H1 (cell line): Measurements from ENCODE around the gene DVL3. TPM values are rescaled to one million over a fixed set of nuclear protein-coding genes. Genes with fewer than 3 reads are reported as not detected.

Experiments used
- CTCF ChIA-PET: fragments of 300-600 bp; sonication (Branson Sonifier 250); formaldehyde crosslinking; loops from one replicate; lab custom pipeline; 2021; ENCODE audit not compliant: partially characterized antibody; lab: Charles Lee
- POLR2A ChIA-PET: fragments of 300-600 bp; sonication (Branson Sonifier 250); formaldehyde crosslinking; loops from one replicate; lab custom pipeline; 2021; ENCODE audit warnings: inconsistent platforms; ENCODE audit not compliant: partially characterized antibody; lab: Charles Lee
- DNase-seq, 2 experiments: peaks; one replicate each; pipeline versions ENCODE4 v3.0.0 to v3.0.0-alpha.2; 2010 to 2022; ENCODE audit warnings: low spot score in 2 of 2, low read depth in 1 of 2, mixed read lengths in 1 of 2
- FAIRE-seq: peaks from 2 replicates; lab custom pipeline; 2011; peaks lifted over from hg19 to GRCh38; lab: Jason Lieb, UNC
- H2AFZ ChIP-seq: 2 replicates; pipeline ENCODE4 v1.8.1; 2012; ENCODE audit warnings: low read length, inconsistent platforms
- H2AK5ac ChIP-seq: 2 replicates; pipeline ENCODE4 v1.6.1; 2013; ENCODE audit warnings: low read depth, low read length
- H2BK120ac ChIP-seq: replicated peaks from 2 replicates; pipeline ENCODE3; 2013; ENCODE audit warnings: low read depth, low read length, inconsistent platforms
- H2BK12ac ChIP-seq: 2 replicates; pipeline ENCODE4 v1.6.1; 2013; ENCODE audit warnings: low read depth, low read length
- H2BK15ac ChIP-seq: 2 replicates; pipeline ENCODE4 v1.6.1; 2013; ENCODE audit warnings: low read length
- H2BK20ac ChIP-seq: 2 replicates; pipeline ENCODE4 v1.6.1; 2013; ENCODE audit warnings: low read length
- H2BK5ac ChIP-seq: 2 replicates; pipeline ENCODE4 v1.6.1; 2013; ENCODE audit warnings: low read depth, low read length
- H3K14ac ChIP-seq: 2 replicates; pipeline ENCODE4 v1.6.1; 2013; ENCODE audit warnings: inconsistent platforms; ENCODE audit not compliant: insufficient read length
- H3K18ac ChIP-seq: 2 replicates; pipeline ENCODE4 v1.6.1; 2013; ENCODE audit warnings: low read length; ENCODE audit errors: extremely low read depth
- H3K23ac ChIP-seq: 2 replicates; pipeline ENCODE4 v1.6.1; 2013; ENCODE audit warnings: inconsistent platforms; ENCODE audit not compliant: insufficient read length
- H3K23me2 ChIP-seq: 2 replicates; pipeline ENCODE4 v1.6.1; 2013; ENCODE audit warnings: low read depth, low read length
- H3K27ac ChIP-seq: 2 replicates; pipeline ENCODE4 v1.6.1; 2011; ENCODE audit warnings: low read depth, low read length, inconsistent platforms
- H3K27me3 ChIP-seq, 4 experiments: replicated peaks in 1 of 4; 1 replicate in 1 of 4; 2 replicates in 3 of 4; pipeline versions ENCODE4 v1.6.1 to v1.8.1; 2011 to 2013; ENCODE audit warnings: low read length in 3 of 4, mild to moderate bottlenecking in 3 of 4, inconsistent platforms in 2 of 4, mixed read lengths in 2 of 4, moderate library complexity in 1 of 4; ENCODE audit not compliant: control insufficient read depth in 3 of 4, insufficient read depth in 3 of 4; ENCODE audit errors: extremely low read depth in 1 of 4
- H3K36me3 ChIP-seq, 4 experiments: 2 replicates each; pipeline versions ENCODE4 v1.6.1 to v1.8.1; 2011 to 2013; ENCODE audit warnings: mild to moderate bottlenecking in 4 of 4, low read length in 3 of 4, moderate library complexity in 2 of 4, control low read depth in 1 of 4, inconsistent platforms in 1 of 4; ENCODE audit not compliant: insufficient read depth in 4 of 4, control insufficient read depth in 2 of 4
- H3K4ac ChIP-seq: replicated peaks from 2 replicates; pipeline ENCODE3; 2013; ENCODE audit warnings: low read length, low read depth, mixed read lengths, inconsistent platforms; ENCODE audit not compliant: insufficient read length
- H3K4me1 ChIP-seq, 4 experiments: replicated peaks in 1 of 4; 1 replicate in 1 of 4; 2 replicates in 3 of 4; pipeline versions ENCODE4 v1.6.1 to v1.8.1; 2011 to 2013; ENCODE audit warnings: low read length in 3 of 4, inconsistent platforms in 2 of 4, mixed read lengths in 1 of 4; ENCODE audit not compliant: insufficient read depth in 4 of 4, control insufficient read depth in 3 of 4
- H3K4me2 ChIP-seq, 2 experiments: 2 replicates each; pipeline versions ENCODE4 v1.6.1 to v1.8.1; 2011 to 2013; ENCODE audit warnings: low read depth in 2 of 2, low read length in 2 of 2, control low read depth in 1 of 2, inconsistent platforms in 1 of 2, mild to moderate bottlenecking in 1 of 2; ENCODE audit not compliant: insufficient read depth in 1 of 2
- H3K4me3 ChIP-seq, 4 experiments: fragments of 200-600, 300-600 bp in 1 of 4; sonication (generic), shearing (Covaris generic), sonication (Bioruptor Twin) in 1 of 4; 2 replicates each; pipeline versions ENCODE4 v1.5.1 to v1.8.1; 2011 to 2016; ENCODE audit warnings: low read length in 4 of 4, low read depth in 3 of 4, control low read depth in 2 of 4, inconsistent platforms in 2 of 4, mild to moderate bottlenecking in 2 of 4, mixed read lengths in 1 of 4, moderate library complexity in 1 of 4; ENCODE audit not compliant: insufficient read depth in 2 of 4; ENCODE audit errors: extremely low read depth in 1 of 4
- H3K56ac ChIP-seq: replicated peaks from 2 replicates; pipeline ENCODE3; 2013; ENCODE audit warnings: low read depth, mild to moderate bottlenecking, mixed read lengths, low read length, inconsistent platforms; ENCODE audit not compliant: insufficient read length
- H3K79me1 ChIP-seq: 2 replicates; pipeline ENCODE4 v1.6.1; 2013; ENCODE audit warnings: low read depth, low read length, control low read depth
- H3K79me2 ChIP-seq, 2 experiments: 2 replicates each; pipeline versions ENCODE4 v1.6.1 to v1.8.1; 2012 to 2013; ENCODE audit warnings: low read length in 2 of 2, mild to moderate bottlenecking in 2 of 2, inconsistent platforms in 1 of 2; ENCODE audit not compliant: insufficient read depth in 2 of 2, control insufficient read depth in 1 of 2
- H3K9ac ChIP-seq, 4 experiments: replicated peaks in 1 of 4; 1 replicate in 1 of 4; 2 replicates in 3 of 4; pipeline versions ENCODE4 v1.6.1 to v1.8.1; 2011 to 2013; ENCODE audit warnings: low read depth in 3 of 4, low read length in 3 of 4, control low read depth in 2 of 4, mild to moderate bottlenecking in 2 of 4, moderate library complexity in 2 of 4, inconsistent platforms in 1 of 4; ENCODE audit errors: extremely low read depth in 1 of 4
- H3K9me3 ChIP-seq, 2 experiments: 2 replicates each; pipeline versions ENCODE4 v1.6.1 to v1.8.1; 2012 to 2013; ENCODE audit warnings: mild to moderate bottlenecking in 2 of 2, moderate library complexity in 2 of 2, control low read depth in 1 of 2, inconsistent platforms in 1 of 2, low read depth in 1 of 2, low read length in 1 of 2, mixed read lengths in 1 of 2; ENCODE audit not compliant: insufficient read depth in 2 of 2
- H4K20me1 ChIP-seq, 2 experiments: replicated peaks in 1 of 2; 2 replicates each; pipeline versions ENCODE3 to v1.8.1; 2011 to 2013; ENCODE audit warnings: inconsistent platforms in 2 of 2, low read length in 2 of 2, mild to moderate bottlenecking in 1 of 2; ENCODE audit not compliant: insufficient read depth in 2 of 2, control insufficient read depth in 1 of 2
- H4K5ac ChIP-seq: 2 replicates; pipeline ENCODE4 v1.6.1; 2013; ENCODE audit warnings: low read length, low read depth, mixed read lengths, inconsistent platforms; ENCODE audit not compliant: insufficient read length
- H4K8ac ChIP-seq: 2 replicates; pipeline ENCODE4 v1.8.0; 2013; ENCODE audit warnings: mild to moderate bottlenecking, moderate library complexity, low read length, inconsistent platforms; ENCODE audit not compliant: insufficient read depth; ENCODE audit errors: extremely low read depth
- H4K91ac ChIP-seq: replicated peaks from 2 replicates; pipeline ENCODE3; 2013; ENCODE audit warnings: low read length, mixed read lengths, inconsistent platforms; ENCODE audit not compliant: insufficient read length
- BCL11A ChIP-seq, 2 experiments: IDR thresholded peaks; one replicate each; pipeline ENCODE4 v1.6.1; 2011; ENCODE audit warnings: low read depth in 2 of 2, low read length in 2 of 2, mild to moderate bottlenecking in 2 of 2
- CHD2 ChIP-seq: IDR thresholded peaks from 2 replicates; pipeline ENCODE4 v1.6.1; 2012; ENCODE audit warnings: low read length, improper control_type of control experiment
- KDM4A ChIP-seq: IDR thresholded peaks from one replicate; pipeline ENCODE4 v1.7.1; 2012; ENCODE audit warnings: low read depth, mild to moderate bottlenecking, moderate library complexity, low read length, inconsistent platforms; ENCODE audit not compliant: severe bottlenecking
- POLR2AphosphoS5 ChIP-seq: IDR thresholded peaks from 2 replicates; pipeline ENCODE4 v1.6.1; 2011; ENCODE audit warnings: low read depth, low read length
- TAF7 ChIP-seq: optimal IDR thresholded peaks from 2 replicates; pipeline ENCODE3; 2011; ENCODE audit warnings: low read depth, mild to moderate bottlenecking, inconsistent platforms, low read length, moderate library complexity, borderline replicate concordance
- TBP ChIP-seq: IDR thresholded peaks from 2 replicates; pipeline ENCODE4 v1.6.1; 2011; ENCODE audit warnings: low read depth, low read length, improper control_type of control experiment
- WGBS, 2 experiments: shearing (Covaris generic) in 1 of 2; methylation state at CpG; one replicate each; pipeline versions ENCODE4 v1.1.6 to v1.1.7; 2013 to 2015; ENCODE audit warnings: low lambda C conversion rate in 2 of 2, mixed read lengths in 2 of 2, inconsistent platforms in 1 of 2, low coverage in 1 of 2, missing lambda C conversion rate in 1 of 2; ENCODE audit not compliant: insufficient replicate concordance in 2 of 2, insufficient coverage in 1 of 2, insufficient read length in 1 of 2; ENCODE audit errors: extremely low coverage in 1 of 2, missing lambda C conversion rate in 1 of 2; 5-methylcytosine and 5-hydroxymethylcytosine counted together
- polyA plus RNA-seq, 7 experiments: library from polyadenylated mRNA; depleted of rRNA in 3 of 7; stranded (reverse) in 5 of 7; unstranded in 2 of 7; fragments of >200 nt in 5 of 7; fragments of 200-250 nt in 2 of 7; gene quantifications; 1 replicate in 5 of 7; 2 replicates in 1 of 7; 4 replicates in 1 of 7; pipeline versions ENCODE4 v1.2.1 to v1.2.3, GENCODE V29; 2011 to 2013; ENCODE audit warnings: missing spikeins in 2 of 7, mixed read lengths in 2 of 7
- total RNA-seq: library from RNA; stranded (reverse); fragmentation: NEBNext Ultra II Directional; extraction: Animal tissue kit (Norgen Biotek cat#: 25700); gene quantifications from 2 replicates; pipeline ENCODE4 v1.2.1, GENCODE V29; 2021
- TF ChIP-seq, protein P1 (sequence below): IDR thresholded peaks from 2 replicates; pipeline ENCODE4 v1.6.1; 2012; ENCODE audit warnings: low read length, inconsistent platforms

DVL3 gene
- total and polyA plus RNA-seq, 2 of the 8 experiments (the other 6 are each of a cell fraction or from before 2014, with no cell fraction given) = 38.5 to 66.6 TPM

GRCh38 chr3:184140436-184140835, 14.7 kb upstream of the DVL3 start:
- ChIA-PET CTCF (interaction anchor here (0.7 to 4.9 kb wide), 2 partner anchors 12 to 148 kb away, joined by 3 to 19 read pairs; no protein-coding TSS in a partner anchor), POLR2A (no interaction called here)
- no peak overlapping the region for H3K4me3 ChIP-seq
- H4K5ac ChIP-seq = no peak overlapping the region
- no peak overlapping the region for H3K23ac ChIP-seq
- peaks cover 0 to 6% (median 2%) of the 10 kb centered on the region in 4 experiments; a peak in 3 of 7 replicates for H3K4me1 ChIP-seq
- H3K14ac ChIP-seq = no peak overlapping the region
- no peak overlapping the region for H2BK120ac ChIP-seq
- H3K27ac ChIP-seq = no peak overlapping the region
- H3K79me2 ChIP-seq = peaks cover 0 to 30% of the 10 kb centered on the region in 2 experiments; a peak in 3 of 4 replicates
- no peak overlapping the region for H4K8ac ChIP-seq
- H3K27me3 ChIP-seq = no peaks in the 10 kb centered on the region
- no peak overlapping the region for H2BK5ac ChIP-seq
- WGBS, 2 experiments = 93% methylated on average over 10 of the region's 10 CpGs; no CpG with 5 or more reads in 1 of the 2 experiments
- peaks cover 2% of the 10 kb centered on the region for H3K79me1 ChIP-seq
- no peak overlapping the region for H2AK5ac ChIP-seq
- DNase-seq (no peak), FAIRE-seq (no peak)
- no peak overlapping the region for H2BK20ac ChIP-seq
- peaks cover 0 to 4% of the 10 kb centered on the region in 2 experiments for H4K20me1 ChIP-seq
- H3K18ac ChIP-seq = no peak overlapping the region
- H2AFZ ChIP-seq = no peak overlapping the region
- 0 out of 2 replicates have a peak, but pooled peaks cover 5% of the 10 kb centered on the region for H3K23me2 ChIP-seq
- peaks cover 11 to 47% (median 35%) of the 10 kb centered on the region in 4 experiments for H3K36me3 ChIP-seq
- TF ChIP-seq CHD2 = no peak
- TF ChIP-seq KDM4A = no peak
- TF ChIP-seq TAF7 = no peak
- no peak for TF ChIP-seq TBP
- no peak for TF ChIP-seq BCL11A (IDR thresholded peaks at IDR 0.05; ENCODE audit: low read depth in 2 of 2, low read length in 2 of 2)
- TF ChIP-seq POLR2AphosphoS5 = no peak
- TF ChIP-seq, protein P1, sequence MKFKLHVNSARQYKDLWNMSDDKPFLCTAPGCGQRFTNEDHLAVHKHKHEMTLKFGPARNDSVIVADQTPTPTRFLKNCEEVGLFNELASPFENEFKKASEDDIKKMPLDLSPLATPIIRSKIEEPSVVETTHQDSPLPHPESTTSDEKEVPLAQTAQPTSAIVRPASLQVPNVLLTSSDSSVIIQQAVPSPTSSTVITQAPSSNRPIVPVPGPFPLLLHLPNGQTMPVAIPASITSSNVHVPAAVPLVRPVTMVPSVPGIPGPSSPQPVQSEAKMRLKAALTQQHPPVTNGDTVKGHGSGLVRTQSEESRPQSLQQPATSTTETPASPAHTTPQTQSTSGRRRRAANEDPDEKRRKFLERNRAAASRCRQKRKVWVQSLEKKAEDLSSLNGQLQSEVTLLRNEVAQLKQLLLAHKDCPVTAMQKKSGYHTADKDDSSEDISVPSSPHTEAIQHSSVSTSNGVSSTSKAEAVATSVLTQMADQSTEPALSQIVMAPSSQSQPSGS = no peak
- no peak overlapping the region for H3K56ac ChIP-seq
- H2BK12ac ChIP-seq = no peak overlapping the region
- no peak overlapping the region for H3K4me2 ChIP-seq
- no peak overlapping the region for H3K9ac ChIP-seq
- H2BK15ac ChIP-seq = no peak overlapping the region
- H3K9me3 ChIP-seq = no peaks in the 10 kb centered on the region
- H3K4ac ChIP-seq = no peak overlapping the region
- no peak overlapping the region for H4K91ac ChIP-seq
